Tibial nerve (tissue), 3 donors: ENCODE measurements around the gene DAD1.

Experiments
- POLR2A ChIP-seq, 2 donors: fragments of 450-650 bp; IDR thresholded peaks; one replicate each; pipeline ENCODE4 v1.6.1; 2017; ENCODE audit warnings: antibody characterized with exemption in 2 of 2, mild to moderate bottlenecking in 2 of 2, moderate library complexity in 2 of 2
- TF ChIP-seq, protein P1 (sequence below), 5 experiments: fragments of 200-600 bp in 3 of 5; fragments of 450-650 bp in 2 of 5; sonication (generic) in 3 of 5; IDR thresholded peaks; one replicate each; pipeline ENCODE4 v1.5.1; 2016 to 2019; ENCODE audit warnings: antibody characterized with exemption in 5 of 5, mild to moderate bottlenecking in 3 of 5, moderate library complexity in 2 of 5

- no peak for TF ChIP-seq POLR2A (IDR thresholded peaks at IDR 0.05)
- TF ChIP-seq, protein P1, sequence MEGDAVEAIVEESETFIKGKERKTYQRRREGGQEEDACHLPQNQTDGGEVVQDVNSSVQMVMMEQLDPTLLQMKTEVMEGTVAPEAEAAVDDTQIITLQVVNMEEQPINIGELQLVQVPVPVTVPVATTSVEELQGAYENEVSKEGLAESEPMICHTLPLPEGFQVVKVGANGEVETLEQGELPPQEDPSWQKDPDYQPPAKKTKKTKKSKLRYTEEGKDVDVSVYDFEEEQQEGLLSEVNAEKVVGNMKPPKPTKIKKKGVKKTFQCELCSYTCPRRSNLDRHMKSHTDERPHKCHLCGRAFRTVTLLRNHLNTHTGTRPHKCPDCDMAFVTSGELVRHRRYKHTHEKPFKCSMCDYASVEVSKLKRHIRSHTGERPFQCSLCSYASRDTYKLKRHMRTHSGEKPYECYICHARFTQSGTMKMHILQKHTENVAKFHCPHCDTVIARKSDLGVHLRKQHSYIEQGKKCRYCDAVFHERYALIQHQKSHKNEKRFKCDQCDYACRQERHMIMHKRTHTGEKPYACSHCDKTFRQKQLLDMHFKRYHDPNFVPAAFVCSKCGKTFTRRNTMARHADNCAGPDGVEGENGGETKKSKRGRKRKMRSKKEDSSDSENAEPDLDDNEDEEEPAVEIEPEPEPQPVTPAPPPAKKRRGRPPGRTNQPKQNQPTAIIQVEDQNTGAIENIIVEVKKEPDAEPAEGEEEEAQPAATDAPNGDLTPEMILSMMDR (IDR thresholded peaks at IDR 0.05), result no peak
These were observed 8.7 kb upstream of the DAD1 start for GRCh38 chr14:22597771-22598098.
